NB4 (cell line): ENCODE data around the gene RAB5B.

ENCODE experiments used
- POLR2A ChIP-seq: IDR thresholded peaks from 2 replicates; pipeline ENCODE4 v1.6.1; 2011; ENCODE audit warnings: mild to moderate bottlenecking; ENCODE audit not compliant: insufficient read length; ENCODE audit errors: extremely low read depth
- TF ChIP-seq, protein P1 (sequence below): IDR thresholded peaks from one replicate; pipeline ENCODE4 v1.5.1; 2012; ENCODE audit warnings: low read depth, low read length

DNA sequence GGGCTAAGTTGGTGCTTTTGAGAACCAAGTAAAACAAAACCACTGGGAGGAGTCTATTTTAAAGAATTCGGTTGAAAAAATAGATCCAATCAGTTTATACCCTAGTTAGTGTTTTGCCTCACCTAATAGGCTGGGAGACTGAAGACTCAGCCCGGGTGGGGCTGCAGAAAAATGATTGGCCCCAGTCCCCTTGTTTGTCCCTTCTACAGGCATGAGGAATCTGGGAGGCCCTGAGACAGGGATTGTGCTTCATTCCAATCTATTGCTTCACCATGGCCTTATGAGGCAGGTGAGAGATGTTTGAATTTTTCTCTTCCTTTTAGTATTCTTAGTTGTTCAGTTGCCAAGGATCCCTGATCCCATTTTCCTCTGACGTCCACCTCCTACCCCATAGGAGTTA lies 1.8 kb upstream of the RAB5B start:
- TF ChIP-seq, protein P1, sequence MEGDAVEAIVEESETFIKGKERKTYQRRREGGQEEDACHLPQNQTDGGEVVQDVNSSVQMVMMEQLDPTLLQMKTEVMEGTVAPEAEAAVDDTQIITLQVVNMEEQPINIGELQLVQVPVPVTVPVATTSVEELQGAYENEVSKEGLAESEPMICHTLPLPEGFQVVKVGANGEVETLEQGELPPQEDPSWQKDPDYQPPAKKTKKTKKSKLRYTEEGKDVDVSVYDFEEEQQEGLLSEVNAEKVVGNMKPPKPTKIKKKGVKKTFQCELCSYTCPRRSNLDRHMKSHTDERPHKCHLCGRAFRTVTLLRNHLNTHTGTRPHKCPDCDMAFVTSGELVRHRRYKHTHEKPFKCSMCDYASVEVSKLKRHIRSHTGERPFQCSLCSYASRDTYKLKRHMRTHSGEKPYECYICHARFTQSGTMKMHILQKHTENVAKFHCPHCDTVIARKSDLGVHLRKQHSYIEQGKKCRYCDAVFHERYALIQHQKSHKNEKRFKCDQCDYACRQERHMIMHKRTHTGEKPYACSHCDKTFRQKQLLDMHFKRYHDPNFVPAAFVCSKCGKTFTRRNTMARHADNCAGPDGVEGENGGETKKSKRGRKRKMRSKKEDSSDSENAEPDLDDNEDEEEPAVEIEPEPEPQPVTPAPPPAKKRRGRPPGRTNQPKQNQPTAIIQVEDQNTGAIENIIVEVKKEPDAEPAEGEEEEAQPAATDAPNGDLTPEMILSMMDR: no peak
- no peak for TF ChIP-seq POLR2A
